HG02642 (cell line): ENCODE data around the gene LYSET.
"Not testable (repeated sequence)": the region's sequence is repeated elsewhere in the genome, so short reads cannot be mapped to it uniquely, and the experiment has no call there.

Experiments
- ATAC-seq: cut with Tn5 transposase; IDR thresholded peaks from one replicate; pipeline ENCODE4 v1.9.1; 2021; ENCODE audit warnings: mild to moderate bottlenecking; ENCODE audit not compliant: unreplicated experiment, poor library complexity

The LYSET gene

GRCh38 chr14:93165271-93166265 lies 19.5 kb upstream of the LYSET start:
- not testable (repeated sequence) for ATAC-seq

- ATAC-seq: not testable (repeated sequence)
Observed at GRCh38 chr14:93168610-93169009, 16.5 kb upstream of the LYSET start.

GRCh38 chr14:93169619-93170018 lies 15.5 kb upstream of the LYSET start:
- ATAC-seq: not testable (repeated sequence)

DNA sequence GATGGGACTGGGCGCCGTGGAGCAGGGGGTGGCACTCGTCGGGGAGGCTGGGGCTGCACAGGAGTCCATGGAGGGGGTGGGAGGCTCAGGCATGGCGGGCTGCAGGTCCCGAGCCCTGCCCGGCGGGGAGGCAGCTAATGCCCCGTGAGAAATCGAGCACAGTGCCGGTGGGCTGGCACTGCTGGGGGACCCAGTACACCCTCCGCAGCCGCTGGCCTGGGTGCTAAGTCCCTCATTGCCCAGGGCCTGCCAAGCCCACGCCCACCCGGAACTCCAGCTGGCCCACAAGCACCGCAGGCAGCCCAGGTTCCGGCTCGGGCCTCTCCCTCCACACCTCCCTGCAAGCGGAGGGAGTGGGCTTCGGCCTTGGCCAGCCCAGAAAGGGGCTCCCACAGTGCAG lies 15.0 kb upstream of the LYSET start:
- ATAC-seq: not testable (repeated sequence)

GRCh38 chr14:93171376-93171775 lies 13.7 kb upstream of the LYSET start:
- ATAC-seq: no peak

DNA sequence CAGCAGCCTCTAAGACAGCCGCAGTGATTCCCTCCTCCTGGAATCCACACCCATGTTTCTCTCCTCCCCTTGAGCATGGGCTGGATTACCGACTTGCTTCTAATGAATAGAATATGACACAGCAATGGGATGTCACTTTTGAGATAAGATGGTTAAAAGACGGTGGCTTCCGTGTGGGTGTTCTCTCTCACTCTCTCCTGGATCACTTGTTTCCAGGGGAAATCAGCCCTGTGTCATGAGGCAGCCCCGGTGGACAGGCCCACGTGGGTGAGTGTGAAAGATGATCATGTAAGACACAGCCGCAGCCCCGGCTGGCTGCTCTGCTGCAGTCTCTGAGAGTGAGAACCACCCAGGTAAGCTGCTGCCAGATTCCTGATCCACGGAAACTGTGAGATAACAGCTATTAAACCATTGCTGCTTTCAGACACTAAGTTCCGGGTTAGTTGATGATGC lies 11.1 kb upstream of the LYSET start:
- ATAC-seq: no peak

DNA sequence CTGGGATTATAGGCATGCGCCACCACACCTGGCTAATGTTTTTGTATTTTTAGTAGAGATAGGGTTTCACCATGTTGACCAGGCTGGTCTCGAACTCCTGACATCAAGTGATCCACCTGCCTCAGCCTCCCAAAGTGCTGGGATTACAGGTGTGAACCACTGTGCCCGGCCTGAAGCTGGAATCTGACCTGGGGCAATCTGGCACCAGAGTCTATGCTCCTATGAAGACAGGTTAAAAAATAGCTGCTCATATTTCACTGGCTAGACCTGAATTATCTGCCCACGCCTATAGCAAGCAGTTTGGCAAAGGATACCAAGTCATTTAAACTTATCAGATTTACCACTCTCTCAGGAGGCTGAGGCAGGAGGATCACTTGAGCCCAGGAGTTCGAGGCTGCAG lies 10.4 kb upstream of the LYSET start:
- not testable (repeated sequence) for ATAC-seq

- no peak for ATAC-seq
Observed at GRCh38 chr14:93175492-93175891, 9.6 kb upstream of the LYSET start.

DNA sequence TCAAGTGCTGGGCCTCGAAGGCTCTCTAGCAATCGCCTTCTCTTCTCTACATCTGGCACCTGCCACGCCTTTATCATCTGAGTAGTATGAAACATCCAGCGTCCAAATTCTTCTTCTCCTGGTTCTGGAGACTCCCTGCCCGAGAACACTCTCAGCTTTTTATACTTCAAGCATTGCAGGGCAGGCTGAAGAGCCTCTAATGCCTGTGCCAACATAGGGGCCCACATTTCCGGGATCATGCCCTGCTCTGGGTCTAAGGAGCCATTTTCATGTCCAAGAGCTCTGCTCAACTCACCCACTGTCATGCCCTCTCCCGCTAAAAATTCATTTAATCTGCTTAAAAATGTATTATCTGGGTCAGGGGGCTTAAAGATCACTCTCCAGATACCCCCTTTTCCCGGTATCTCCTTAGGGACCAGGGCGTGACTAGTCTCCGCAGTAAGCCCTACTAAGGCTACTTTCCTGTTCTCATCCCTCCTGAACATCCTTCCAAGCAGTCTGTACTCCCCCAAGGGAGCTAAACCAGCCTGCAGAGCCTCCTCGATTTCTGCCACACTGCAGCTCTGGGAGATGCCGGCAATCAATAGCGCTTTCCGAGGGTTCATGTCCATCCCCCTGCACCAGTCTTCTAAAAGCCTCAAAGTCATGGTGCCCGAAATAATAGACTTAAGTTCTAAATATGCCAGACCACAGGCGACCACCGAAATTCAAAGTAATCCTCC lies 1.4 kb upstream of the LYSET start:
- no peak for ATAC-seq

DNA sequence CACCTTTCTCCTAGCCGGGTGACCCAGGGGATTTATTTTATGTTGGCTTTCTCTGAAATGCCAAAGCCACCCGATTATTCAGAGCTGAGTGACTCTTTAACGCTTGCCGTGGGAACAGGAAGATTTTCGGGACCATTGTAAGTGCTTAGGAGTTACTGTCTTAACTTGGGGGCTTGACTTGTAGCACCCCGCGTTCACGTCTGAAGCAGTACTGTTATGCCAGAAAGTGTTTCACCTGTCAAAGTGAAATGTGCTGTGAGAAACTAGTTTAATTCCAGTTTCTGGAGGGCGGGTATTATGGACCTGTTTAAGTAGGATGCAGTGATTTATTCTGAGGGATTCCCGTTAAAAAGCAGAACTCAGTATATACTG lies 218 bp downstream of the LYSET start:
- ATAC-seq: no peak

DNA sequence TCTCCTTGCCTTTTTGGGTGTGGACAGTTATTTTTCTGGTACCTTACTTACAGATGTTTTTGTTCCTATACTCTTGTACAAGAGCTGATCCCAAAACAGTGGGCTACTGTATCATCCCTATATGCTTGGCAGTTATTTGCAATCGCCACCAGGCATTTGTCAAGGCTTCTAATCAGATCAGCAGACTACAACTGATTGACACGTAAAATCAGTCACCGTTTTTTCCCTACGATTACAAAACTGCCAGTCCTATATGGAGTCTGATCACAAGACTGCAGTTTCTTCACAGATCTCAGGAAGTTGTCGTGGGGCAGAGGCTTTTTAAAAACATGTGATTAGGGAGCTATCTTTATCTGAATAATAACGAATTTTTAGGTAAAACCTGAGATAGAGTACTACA lies 1.3 kb downstream of the LYSET start:
- ATAC-seq: no peak

GRCh38 chr14:93186956-93187355 lies 1.8 kb downstream of the LYSET start:
- no peak for ATAC-seq

DNA sequence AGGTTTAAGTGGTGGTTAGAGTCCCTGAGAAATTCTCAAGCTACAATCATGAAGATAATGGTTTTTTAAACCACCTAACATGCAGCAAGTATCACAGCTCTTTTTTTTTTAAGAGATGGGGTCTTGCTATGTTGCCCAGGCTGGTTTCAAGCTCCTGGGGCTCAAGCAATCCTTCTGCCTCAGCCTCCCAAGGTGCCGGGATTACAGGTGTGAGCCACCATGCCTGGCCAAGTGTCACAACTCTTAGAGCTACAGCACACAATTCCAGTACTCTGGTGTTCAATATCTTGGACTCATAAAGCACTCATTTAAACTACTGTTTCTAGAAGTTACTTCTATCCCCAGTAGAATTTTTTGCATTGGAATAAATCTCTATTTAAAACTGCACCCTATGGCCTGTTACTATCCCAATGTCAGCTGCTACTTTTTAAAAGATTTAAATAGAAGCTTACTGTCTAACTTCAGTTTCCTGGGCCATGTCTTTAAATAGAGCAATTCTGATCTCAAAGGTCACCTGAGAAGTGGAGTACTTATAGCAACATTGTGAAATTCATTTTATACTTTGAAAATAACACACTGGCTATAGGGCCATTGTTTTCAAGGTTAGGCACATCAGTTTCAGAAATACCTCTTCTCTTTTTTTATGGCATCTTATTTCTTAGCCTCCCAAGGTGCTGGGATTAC lies 10.3 kb downstream of the LYSET start:
- ATAC-seq: no peak

- ATAC-seq: no peak
Observed at GRCh38 chr14:93199031-93199430, 13.9 kb downstream of the LYSET start.

GRCh38 chr14:93200553-93200952 lies 15.4 kb downstream of the LYSET start:
- no peak for ATAC-seq

GRCh38 chr14:93201155-93201704 lies 16.1 kb downstream of the LYSET start:
- no peak for ATAC-seq

DNA sequence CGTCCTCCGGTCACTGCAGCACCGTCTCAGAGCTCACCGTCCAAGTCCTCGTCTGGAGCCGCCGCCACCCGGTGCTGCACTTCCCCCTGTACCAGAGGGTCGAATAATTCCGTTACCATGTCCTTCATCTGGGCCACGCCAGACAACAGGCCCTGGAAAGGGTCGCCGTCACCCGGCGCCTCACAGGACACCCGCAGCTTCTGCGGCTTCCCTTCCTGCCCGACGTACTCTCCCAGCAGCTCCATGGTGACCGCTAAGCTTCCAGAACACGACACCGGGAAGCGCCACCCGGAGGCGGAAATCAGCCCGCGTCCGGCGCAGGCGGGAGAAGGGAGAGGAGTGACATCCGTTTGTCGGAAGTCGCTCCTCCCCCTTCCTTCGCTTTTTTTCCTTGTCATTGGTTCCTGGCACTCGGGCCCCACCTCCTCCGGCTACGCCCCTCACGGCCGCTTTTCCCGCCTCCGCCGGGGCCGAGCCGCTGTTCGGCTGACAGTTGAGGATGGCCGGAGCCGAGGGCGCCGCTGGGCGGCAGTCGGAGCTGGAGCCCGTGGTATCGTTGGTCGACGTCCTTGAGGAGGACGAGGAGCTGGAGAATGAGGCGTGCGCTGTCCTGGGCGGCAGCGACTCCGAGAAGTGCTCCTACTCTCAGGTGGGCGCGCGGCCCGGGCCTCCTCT lies 21.8 kb downstream of the LYSET start, which contains the start of the genes GON7 and UBR7:
TSS of gene GON7 (minus strand) at position 273 of the 675 bp plus-strand sequence. CDS start at position 245, 28 bp downstream.
TSS of gene UBR7 (plus strand) at position 464 of the 675 bp plus-strand sequence. CDS start at position 500, 36 bp downstream.
- peak; percentile 86 for ATAC-seq

- peak; percentile 54 for ATAC-seq
Observed at GRCh38 chr14:93207468-93208308, 22.6 kb downstream of the LYSET start.

DNA sequence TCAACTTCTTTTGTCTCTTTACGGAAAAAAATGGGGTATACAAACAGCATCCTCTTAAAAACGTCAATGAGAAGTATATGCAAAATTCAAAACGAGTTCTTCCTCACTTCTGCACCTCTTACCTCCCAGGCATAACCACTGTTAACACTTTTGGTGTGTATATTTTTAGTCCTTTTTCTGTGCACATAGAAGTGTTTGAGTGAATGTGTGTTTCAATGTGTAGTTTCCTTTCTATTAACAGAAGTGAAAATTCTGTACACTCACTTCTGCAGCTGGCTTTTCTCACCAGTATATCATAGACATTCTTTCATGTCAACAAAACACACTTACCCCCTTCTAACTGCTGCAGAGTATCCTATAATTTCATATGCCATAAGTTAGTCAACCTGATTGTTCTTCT lies 27.3 kb downstream of the LYSET start:
- peak; percentile 67 for ATAC-seq
